Cerebellar nuclear complex (tissue), 1 donor: ENCODE data around the gene ABHD13.

ENCODE experiments used
- DNase-seq, 2 experiments: peaks; one replicate each; lab custom pipeline; 2025; lab: John Stamatoyannopoulos, UW

The ABHD13 gene

DNA sequence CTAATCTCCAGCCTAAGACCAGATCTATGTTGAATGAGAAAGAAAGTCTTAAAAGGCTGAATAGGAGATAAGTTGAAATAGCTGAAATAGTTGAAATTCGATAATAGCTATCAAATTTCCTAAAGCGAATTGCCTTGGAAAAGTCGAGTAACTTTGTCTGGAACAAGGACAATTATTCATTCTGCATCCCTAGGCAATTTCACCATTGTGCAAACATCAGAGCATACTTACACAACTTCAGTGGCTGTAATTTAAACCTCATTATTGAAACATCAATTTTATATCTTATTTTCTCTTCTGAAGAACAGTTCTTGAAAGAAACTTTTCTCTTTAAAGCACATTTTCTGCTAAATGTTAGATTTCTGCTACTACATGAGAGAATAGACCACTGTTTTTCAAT, 64.9 kb downstream of the ABHD13 start:
- DNase-seq: no peak
